Fibroblast of mammary gland (primary cell): ENCODE results near the gene RAP1GAP2.

Source experiments
- DNase-seq: peaks from one replicate; pipeline ENCODE4 v3.0.0-alpha.2; 2010; ENCODE audit warnings: low read depth
- H3K4me3 ChIP-seq: 2 replicates; pipeline ENCODE4 v1.5.1; 2011; ENCODE audit warnings: low read depth, mild to moderate bottlenecking, low read length, moderate library complexity; ENCODE audit not compliant: control insufficient read depth
- CTCF ChIP-seq: conservative IDR thresholded peaks from 2 replicates; pipeline ENCODE4 v1.5.1; 2011; ENCODE audit warnings: low read depth, low read length, inconsistent platforms; ENCODE audit not compliant: control insufficient read depth, insufficient read depth

The RAP1GAP2 gene

GRCh38 chr17:2852221-2852620 lies 56.0 kb downstream of the RAP1GAP2 start:
- DNase-seq, result no peak
- TF ChIP-seq CTCF, result no peak
- H3K4me3 ChIP-seq, result no peak overlapping the region

DNA sequence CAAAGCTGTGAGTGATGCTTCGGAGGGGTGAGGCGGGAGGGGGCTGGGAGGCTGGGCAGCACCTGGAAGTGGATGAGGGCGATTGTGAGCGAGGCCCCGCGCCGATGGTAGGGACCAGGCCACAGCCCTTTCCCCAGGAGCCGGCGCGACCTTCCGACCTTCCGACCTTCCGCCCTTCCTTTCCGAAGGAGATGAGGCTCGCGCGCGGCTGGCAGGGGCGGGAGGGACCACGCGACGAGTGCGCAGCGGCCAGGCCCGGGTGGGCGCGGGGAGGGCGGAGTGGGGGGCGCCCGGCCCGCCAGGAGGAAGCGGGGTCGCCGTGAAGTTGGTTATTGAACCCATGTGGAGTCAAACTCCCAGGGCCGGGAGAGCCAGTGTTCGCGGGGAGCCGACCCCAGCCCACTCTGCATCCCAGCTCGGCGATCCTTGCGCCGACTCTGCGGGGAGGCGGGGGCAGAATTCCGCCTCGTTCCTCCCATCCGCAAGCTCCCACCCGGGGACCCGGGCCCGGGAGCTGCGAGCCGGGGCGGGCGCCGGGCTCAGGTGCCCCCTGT lies 56.6 kb downstream of the RAP1GAP2 start:
- no peak for DNase-seq
- peak overlapping the region; percentile 29 for H3K4me3 ChIP-seq
- no peak for TF ChIP-seq CTCF

GRCh38 chr17:2853283-2854142 lies 57.3 kb downstream of the RAP1GAP2 start:
- peak overlapping the region; percentile 63 for H3K4me3 ChIP-seq
- TF ChIP-seq CTCF, result no peak
- peak; percentile 43 for DNase-seq

- TF ChIP-seq CTCF, result no peak
- peak overlapping the region; percentile 63 for H3K4me3 ChIP-seq
- peak; percentile 14 for DNase-seq
These were observed 58.2 kb downstream of the RAP1GAP2 start for GRCh38 chr17:2854143-2855055.

DNA sequence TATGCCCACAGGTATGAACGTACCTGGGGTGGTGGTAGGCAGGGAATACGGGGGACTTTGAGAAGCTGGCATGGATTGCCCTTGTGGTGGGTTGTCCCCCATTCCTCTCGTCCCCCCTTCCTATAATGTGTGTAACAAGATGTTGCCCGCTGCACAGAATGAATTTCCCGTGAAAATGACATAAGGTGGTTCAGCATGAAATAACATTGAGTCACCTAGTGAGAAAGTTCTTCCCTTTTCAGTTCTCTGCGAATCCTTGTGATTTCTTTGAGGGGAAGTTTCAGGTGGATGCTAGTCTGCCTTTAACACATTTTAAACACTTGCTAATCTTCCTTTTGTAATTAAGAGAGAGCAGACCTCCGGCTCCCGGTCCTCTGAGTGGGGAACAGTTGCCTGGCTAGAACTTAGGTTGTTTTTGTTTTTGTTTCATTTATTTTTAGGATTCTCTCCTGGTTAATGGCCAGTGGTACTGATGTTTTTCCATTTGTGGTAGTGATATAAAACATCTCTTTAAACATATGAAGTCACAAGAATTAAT lies 58.9 kb downstream of the RAP1GAP2 start:
- TF ChIP-seq CTCF, result no peak
- peak overlapping the region; percentile 63 for H3K4me3 ChIP-seq

DNA sequence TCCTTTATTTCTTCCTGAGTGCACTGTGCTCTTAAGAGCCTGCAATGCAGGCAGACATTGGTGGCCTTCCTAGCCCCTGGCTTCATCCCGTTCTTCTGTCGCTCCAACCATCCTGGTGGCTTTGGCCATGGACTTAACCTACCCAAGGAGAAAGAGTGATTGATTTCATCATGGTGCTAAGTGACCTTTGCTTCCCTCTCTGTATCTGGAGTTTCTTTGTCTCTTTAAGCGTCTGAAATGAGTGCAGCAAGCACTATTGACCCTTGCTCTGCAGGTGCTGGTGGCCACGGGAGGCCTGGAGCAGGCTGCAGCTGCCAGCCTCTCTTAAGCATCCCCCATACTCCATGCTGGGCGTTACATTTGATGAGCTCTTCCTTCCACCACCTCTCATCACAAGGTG lies 60.5 kb downstream of the RAP1GAP2 start:
- H3K4me3 ChIP-seq, result no peak overlapping the region
- DNase-seq, result no peak
- no peak for TF ChIP-seq CTCF

More for the DNA sequence above, 58.9 kb downstream of the RAP1GAP2 start:
- peak; percentile 17 for DNase-seq
